ENCODE data around the gene TPGS1.
A peak's percentile ranks its signal among the peaks of the same experiment; 100 is the strongest.
"Not testable (repeated sequence)": the region's sequence is repeated elsewhere in the genome, so short reads cannot be mapped to it uniquely, and the experiment has no call there.

The TPGS1 gene

DNA sequence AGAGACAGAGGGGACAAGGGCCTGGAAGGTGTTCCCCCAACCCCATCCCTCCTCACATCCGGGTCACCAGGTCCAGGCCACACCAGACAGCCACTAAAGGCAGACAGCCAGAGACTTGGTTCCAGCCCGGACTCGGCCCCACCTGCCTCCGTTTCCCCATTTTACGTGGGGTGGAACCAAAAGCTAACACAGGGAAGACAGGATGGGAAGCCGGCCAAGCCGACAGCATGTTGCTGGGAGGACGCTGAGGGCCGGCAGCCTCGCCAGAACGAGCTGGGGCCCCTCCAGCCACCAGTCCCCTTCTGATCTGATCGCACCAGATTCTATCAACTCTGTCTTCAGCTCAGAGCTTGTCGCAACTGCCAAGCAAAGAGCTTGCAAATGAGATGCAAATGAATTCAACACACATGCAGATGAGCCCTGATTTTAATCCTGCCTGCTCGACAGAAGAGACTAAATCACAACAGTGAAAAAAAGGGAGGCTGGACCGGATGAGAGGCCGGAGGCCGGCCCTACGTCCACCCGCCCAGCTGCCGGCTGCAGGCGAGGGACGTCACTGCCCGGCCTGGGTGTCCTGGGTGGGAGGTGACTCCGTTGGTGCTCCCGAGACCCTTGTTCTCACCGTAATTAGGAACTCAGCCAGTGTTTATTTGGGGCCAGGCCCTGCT, 28.9 kb upstream of the TPGS1 start:
- DNase-seq (ENCODE audit: low spot score), result no peak

DNA sequence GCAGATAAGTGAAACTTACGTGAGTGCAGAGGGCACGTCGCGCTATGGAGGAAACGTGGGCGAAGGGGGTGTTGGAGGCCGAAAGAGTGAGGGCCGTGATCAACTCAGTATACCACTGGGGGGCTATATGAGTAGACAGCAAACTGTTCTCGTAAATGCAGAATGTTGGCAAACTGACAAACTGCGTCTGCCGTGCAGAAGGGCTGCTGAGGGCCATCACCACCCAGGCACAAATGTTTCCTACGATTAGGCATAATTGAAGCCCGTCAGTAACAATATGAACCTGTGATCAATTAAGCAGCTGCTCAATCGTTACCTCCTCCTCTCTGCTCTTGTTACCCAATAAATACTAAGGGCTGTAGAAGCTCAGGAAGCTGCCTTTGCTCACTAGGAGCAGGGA, 28.3 kb upstream of the TPGS1 start:
- no peak for DNase-seq (ENCODE audit: low spot score)

GRCh38 chr19:480016-480855, 27.1 kb upstream of the TPGS1 start:
- peak; percentile 54 for DNase-seq (ENCODE audit: low spot score)

DNA sequence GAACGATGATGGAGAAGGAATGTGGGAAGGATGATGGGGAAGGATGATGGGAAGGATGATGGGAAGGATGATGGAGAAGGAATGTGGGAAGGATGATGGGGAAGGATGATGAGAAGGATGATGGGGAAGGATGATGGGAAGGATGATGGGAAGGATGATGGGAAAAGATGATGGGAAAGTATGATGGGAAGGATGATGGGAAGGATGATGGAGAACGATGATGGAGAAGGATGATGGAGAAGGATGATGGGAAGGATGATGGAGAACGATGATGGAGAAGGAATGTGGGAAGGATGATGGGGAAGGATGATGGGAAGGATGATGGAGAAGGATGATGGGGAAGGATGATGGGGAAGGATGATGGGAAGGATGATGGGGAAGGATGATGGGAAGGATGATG, 26.2 kb upstream of the TPGS1 start:
- not testable (repeated sequence) for DNase-seq (ENCODE audit: low spot score)

- no peak for DNase-seq (ENCODE audit: low spot score)
Measured at GRCh38 chr19:482186-483041, 24.9 kb upstream of the TPGS1 start.

GRCh38 chr19:483332-484072, 23.8 kb upstream of the TPGS1 start:
- DNase-seq (ENCODE audit: low spot score), result no peak

DNA sequence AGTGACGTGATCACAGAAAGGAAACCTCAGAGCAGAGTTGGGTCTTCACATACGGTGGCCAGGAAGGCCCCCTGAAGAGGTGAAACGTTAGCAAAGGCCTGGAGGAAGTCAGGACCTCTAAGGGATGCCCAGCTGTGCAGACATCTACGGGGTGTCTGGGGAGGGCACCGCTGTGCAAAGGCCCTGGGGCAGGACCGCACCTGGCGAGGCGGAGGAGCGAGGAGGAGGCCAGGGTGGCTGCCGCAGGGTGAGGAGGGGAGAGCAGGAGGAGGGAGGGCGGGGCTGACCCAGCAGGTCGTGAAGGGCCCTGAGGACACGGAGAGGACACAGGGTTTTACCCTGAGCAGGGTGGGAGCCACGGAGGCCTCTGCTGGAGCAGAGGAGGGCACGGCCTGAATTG, 22.8 kb upstream of the TPGS1 start:
- no peak for DNase-seq (ENCODE audit: low spot score)

DNA sequence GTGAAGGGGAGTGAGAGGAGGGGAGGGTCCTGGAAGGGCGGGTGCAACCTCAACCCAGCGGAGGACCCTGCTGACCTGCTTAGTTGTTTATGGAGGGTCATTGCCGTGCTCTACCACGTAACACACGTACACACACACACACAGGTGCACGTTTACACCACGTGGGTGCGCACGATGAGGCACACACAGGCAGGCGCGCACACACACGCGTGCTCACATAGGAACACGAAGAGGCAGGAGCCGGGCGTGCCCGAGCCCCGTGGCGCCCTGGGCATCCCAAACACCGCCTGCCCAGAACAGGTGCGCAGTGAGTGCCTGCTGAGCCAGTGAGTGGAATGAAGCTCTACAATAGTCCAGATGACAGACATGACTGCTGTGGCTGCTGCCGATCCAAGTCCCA, 22.2 kb upstream of the TPGS1 start:
- no peak for DNase-seq (ENCODE audit: low spot score)

DNA sequence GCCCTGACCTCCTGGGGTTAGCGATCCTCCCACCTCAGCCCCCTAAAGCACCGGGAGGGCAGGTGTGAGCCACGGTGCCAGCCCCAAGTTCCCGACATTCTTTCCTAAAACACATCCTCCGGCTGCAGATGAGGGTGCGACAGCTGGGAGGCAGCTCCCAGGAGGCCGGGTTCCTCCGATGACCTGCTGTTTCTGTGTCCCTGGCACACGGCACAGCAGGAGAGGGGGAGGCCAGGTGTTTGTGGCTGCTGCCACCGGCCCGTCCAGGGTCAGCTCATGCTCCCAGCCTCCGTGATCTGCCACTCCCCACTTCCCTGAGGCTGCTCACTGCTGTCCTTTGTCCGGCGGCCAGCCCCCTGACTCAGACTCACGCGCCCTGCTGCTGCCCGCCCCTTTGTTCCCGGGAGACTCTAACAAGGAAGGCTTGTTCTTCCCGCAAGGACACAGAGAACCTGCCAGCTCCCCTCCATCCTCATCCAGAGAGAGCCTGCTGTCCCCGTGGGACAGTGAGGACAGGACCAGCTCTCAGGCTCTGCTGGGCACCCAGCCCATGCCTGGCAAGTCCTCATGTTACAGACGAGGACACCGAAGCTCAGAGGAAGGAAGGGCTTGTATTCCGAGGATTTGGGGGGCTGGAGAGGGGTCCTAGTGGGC, 21.6 kb upstream of the TPGS1 start:
- DNase-seq (ENCODE audit: low spot score), result no peak

- peak; percentile 94 for DNase-seq (ENCODE audit: low spot score)
Measured at GRCh38 chr19:488505-489417, 18.5 kb upstream of the TPGS1 start.

- no peak for DNase-seq (ENCODE audit: low spot score)
Measured at GRCh38 chr19:489418-490196, 17.7 kb upstream of the TPGS1 start.

DNA sequence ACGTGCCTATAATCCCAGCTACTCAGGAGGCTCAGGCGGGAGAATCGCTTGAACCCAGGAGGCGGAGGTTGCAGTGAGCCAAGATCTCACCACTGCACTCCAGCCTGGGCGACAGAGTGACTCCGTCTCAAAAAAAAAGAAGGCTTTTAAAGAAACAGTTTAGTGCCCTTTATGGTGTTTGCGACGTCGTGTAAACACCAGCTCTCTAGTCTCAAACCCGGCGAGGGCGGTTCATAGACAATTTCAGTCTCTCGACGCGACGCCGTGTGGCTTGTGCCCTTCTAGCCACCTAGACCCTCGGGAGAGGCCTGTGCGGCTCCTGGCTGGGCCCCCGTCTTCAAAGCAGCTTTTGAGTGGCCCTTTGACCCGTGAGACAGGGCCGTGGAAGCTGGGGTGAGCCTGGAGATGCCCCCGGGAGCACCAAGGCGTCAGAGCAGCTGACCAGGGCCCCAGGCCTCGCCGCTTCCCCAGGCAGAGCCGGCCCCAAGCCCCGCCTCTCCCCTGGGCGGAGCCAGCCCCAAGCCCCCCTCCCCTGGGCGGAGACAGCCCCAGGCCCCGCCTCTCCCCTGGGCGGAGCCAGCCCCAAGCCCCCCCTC, 16.1 kb upstream of the TPGS1 start:
- DNase-seq (ENCODE audit: low spot score), result no peak

GRCh38 chr19:492091-492531, 15.2 kb upstream of the TPGS1 start:
- DNase-seq (ENCODE audit: low spot score), result no peak

- no peak for DNase-seq (ENCODE audit: low spot score)
Measured at GRCh38 chr19:493391-494170, 13.7 kb upstream of the TPGS1 start.

- no peak for DNase-seq (ENCODE audit: low spot score)
Measured at GRCh38 chr19:494171-495080, 12.9 kb upstream of the TPGS1 start.

- DNase-seq (ENCODE audit: low spot score), result no peak
Measured at GRCh38 chr19:495081-495401, 12.3 kb upstream of the TPGS1 start.

DNA sequence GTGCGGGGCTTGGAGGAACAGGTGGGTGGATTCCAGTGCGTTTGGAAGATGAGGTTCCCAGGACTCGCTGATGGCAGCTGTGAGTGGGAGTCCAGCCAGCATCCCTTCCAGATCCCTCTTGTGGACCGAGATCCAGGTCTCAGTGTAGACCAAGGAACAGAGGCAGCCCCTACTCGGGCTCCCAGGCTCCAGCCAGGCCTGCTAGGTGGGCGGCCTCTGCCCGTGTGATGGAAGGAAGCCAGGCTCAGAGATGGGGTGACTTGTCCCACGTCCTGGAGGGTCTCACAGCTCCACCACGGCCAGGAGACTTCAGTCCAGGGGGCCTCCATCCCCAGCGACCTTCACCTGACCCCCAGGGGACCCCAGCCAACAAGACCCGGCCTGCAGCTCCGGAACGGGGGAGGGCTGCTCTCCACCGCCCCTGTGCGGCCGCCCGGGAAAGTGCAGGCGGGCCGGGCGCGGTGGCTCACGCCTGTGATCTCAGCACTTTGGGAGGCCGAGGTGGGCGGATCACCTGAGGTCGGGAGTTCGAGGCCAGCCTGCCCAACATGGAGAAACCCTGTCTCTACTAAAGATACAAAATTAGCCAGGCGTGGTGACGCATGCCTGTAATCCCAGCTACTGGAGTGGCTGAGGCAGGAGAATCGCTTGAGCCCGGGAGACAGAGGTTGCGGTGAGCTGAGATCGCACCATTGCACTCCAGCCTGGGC, 11.7 kb upstream of the TPGS1 start:
- peak; percentile 30 for DNase-seq (ENCODE audit: low spot score)
